Measurements from ENCODE around the gene ATG9B.

ATG9B gene

GRCh38 chr7:150992833-150993302 lies 31.4 kb downstream of the ATG9B start:
- Histone ChIP-seq H3K27me3 (ENCODE audit: low read depth, low read length) (no peaks in the 10 kb centered on the region), H3K4me1 (ENCODE audit: control insufficient read depth in 1 of 2, insufficient read depth in 2 of 2, low read length in 2 of 2) (peaks cover 4 to 23% of the 10 kb centered on the region in 2 donors), H3K9me3 (ENCODE audit: control insufficient read depth in 1 of 2, low read length in 2 of 2) (no peaks in the 10 kb centered on the region), H3K36me3 (ENCODE audit: control insufficient read depth in 1 of 2, insufficient read depth in 2 of 2, low read length in 2 of 2) (no peaks in the 10 kb centered on the region), H3K4me3 (ENCODE audit: low read depth in 1 of 2, low read length in 2 of 2) (no peak overlapping the region), H3K27ac (ENCODE audit: low read length) (no peak overlapping the region)

- H3K27ac ChIP-seq (ENCODE audit: low read length), result no peak overlapping the region
- peaks cover 4 to 23% of the 10 kb centered on the region in 2 donors for H3K4me1 ChIP-seq (ENCODE audit: control insufficient read depth in 1 of 2, insufficient read depth in 2 of 2, low read length in 2 of 2)
- H3K27me3 ChIP-seq (ENCODE audit: low read depth, low read length), result no peaks in the 10 kb centered on the region
These were observed 32.1 kb downstream of the ATG9B start for GRCh38 chr7:150992051-150992640.

GRCh38 chr7:150990416-150991186 lies 33.7 kb downstream of the ATG9B start, which contains the start of gene NOS3:
NOS3 (plus strand) TSS chr7:150991017; CDS start chr7:150993804, 2,787 bp downstream.
- Histone ChIP-seq H3K4me1 (ENCODE audit: control insufficient read depth in 1 of 2, insufficient read depth in 2 of 2, low read length in 2 of 2) (peaks cover 4 to 23% of the 10 kb centered on the region in 2 donors), H3K27me3 (ENCODE audit: low read depth, low read length) (no peaks in the 10 kb centered on the region), H3K9me3 (ENCODE audit: control insufficient read depth in 1 of 2, low read length in 2 of 2) (no peaks in the 10 kb centered on the region), H3K27ac (ENCODE audit: low read length) (no peak within 1 kb of the TSS), H3K36me3 (ENCODE audit: control insufficient read depth in 1 of 2, insufficient read depth in 2 of 2, low read length in 2 of 2) (no peaks in the 10 kb centered on the region), H3K4me3 (ENCODE audit: low read depth in 1 of 2, low read length in 2 of 2) (no peak within 1 kb of the TSS)

More at GRCh38 chr7:150992051-150992640, 32.1 kb downstream of the ATG9B start:
- Histone ChIP-seq H3K36me3 (ENCODE audit: control insufficient read depth in 1 of 2, insufficient read depth in 2 of 2, low read length in 2 of 2) (no peaks in the 10 kb centered on the region), H3K4me3 (ENCODE audit: low read depth in 1 of 2, low read length in 2 of 2) (no peak overlapping the region), H3K9me3 (ENCODE audit: control insufficient read depth in 1 of 2, low read length in 2 of 2) (no peaks in the 10 kb centered on the region)

- Histone ChIP-seq H3K27ac (ENCODE audit: low read length) (no peak overlapping the region), H3K4me1 (ENCODE audit: control insufficient read depth in 1 of 2, insufficient read depth in 2 of 2, low read length in 2 of 2) (peaks cover 4 to 23% of the 10 kb centered on the region in 2 donors), H3K9me3 (ENCODE audit: control insufficient read depth in 1 of 2, low read length in 2 of 2) (no peaks in the 10 kb centered on the region), H3K36me3 (ENCODE audit: control insufficient read depth in 1 of 2, insufficient read depth in 2 of 2, low read length in 2 of 2) (no peaks in the 10 kb centered on the region), H3K4me3 (ENCODE audit: low read depth in 1 of 2, low read length in 2 of 2) (peak overlapping the region in 1 of 2 donors; percentile 31), H3K27me3 (ENCODE audit: low read depth, low read length) (no peaks in the 10 kb centered on the region)
These were observed 34.8 kb downstream of the ATG9B start for GRCh38 chr7:150989456-150989855.

GRCh38 chr7:150988230-150989226 lies 35.8 kb downstream of the ATG9B start:
- Histone ChIP-seq H3K4me1 (ENCODE audit: control insufficient read depth in 1 of 2, insufficient read depth in 2 of 2, low read length in 2 of 2) (peaks cover 4 to 23% of the 10 kb centered on the region in 2 donors), H3K27ac (ENCODE audit: low read length) (no peak overlapping the region), H3K27me3 (ENCODE audit: low read depth, low read length) (no peaks in the 10 kb centered on the region), H3K4me3 (ENCODE audit: low read depth in 1 of 2, low read length in 2 of 2) (peak overlapping the region; percentile 16 to 31), H3K36me3 (ENCODE audit: control insufficient read depth in 1 of 2, insufficient read depth in 2 of 2, low read length in 2 of 2) (no peaks in the 10 kb centered on the region), H3K9me3 (ENCODE audit: control insufficient read depth in 1 of 2, low read length in 2 of 2) (no peaks in the 10 kb centered on the region)

DNA sequence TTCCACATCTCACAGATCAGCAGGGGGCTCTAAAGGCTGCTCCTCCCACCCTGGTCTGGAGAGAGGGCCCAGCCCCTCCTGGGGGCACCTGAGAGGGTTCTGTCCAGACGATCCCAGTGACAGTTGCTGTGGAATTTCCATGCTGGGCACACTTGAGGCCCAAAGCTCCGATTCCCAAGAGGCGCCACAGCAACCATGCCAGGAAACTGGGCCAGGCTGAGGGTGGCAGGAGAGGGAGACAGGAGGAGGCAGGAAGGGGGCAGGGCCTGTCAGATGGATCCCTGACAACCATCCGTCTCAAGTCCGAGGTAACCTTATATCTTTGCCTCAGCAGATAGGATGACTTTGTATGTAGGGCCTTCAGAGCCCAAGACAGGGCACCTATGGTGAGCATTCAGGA lies 37.7 kb downstream of the ATG9B start:
- Histone ChIP-seq H3K9me3 (ENCODE audit: control insufficient read depth in 1 of 2, low read length in 2 of 2) (no peaks in the 10 kb centered on the region), H3K27ac (ENCODE audit: low read length) (no peak overlapping the region), H3K36me3 (ENCODE audit: control insufficient read depth in 1 of 2, insufficient read depth in 2 of 2, low read length in 2 of 2) (no peaks in the 10 kb centered on the region), H3K27me3 (ENCODE audit: low read depth, low read length) (no peaks in the 10 kb centered on the region), H3K4me1 (ENCODE audit: control insufficient read depth in 1 of 2, insufficient read depth in 2 of 2, low read length in 2 of 2) (peaks cover 4 to 23% of the 10 kb centered on the region in 2 donors), H3K4me3 (ENCODE audit: low read depth in 1 of 2, low read length in 2 of 2) (no peak overlapping the region)

- Histone ChIP-seq H3K27me3 (ENCODE audit: low read depth, low read length) (no peaks in the 10 kb centered on the region), H3K27ac (ENCODE audit: low read length) (no peak overlapping the region), H3K4me3 (ENCODE audit: low read depth in 1 of 2, low read length in 2 of 2) (no peak overlapping the region), H3K9me3 (ENCODE audit: control insufficient read depth in 1 of 2, low read length in 2 of 2) (no peaks in the 10 kb centered on the region), H3K36me3 (ENCODE audit: control insufficient read depth in 1 of 2, insufficient read depth in 2 of 2, low read length in 2 of 2) (no peaks in the 10 kb centered on the region), H3K4me1 (ENCODE audit: control insufficient read depth in 1 of 2, insufficient read depth in 2 of 2, low read length in 2 of 2) (peaks cover 4 to 23% of the 10 kb centered on the region in 2 donors)
These were observed 38.2 kb downstream of the ATG9B start for GRCh38 chr7:150986099-150986512.

DNA sequence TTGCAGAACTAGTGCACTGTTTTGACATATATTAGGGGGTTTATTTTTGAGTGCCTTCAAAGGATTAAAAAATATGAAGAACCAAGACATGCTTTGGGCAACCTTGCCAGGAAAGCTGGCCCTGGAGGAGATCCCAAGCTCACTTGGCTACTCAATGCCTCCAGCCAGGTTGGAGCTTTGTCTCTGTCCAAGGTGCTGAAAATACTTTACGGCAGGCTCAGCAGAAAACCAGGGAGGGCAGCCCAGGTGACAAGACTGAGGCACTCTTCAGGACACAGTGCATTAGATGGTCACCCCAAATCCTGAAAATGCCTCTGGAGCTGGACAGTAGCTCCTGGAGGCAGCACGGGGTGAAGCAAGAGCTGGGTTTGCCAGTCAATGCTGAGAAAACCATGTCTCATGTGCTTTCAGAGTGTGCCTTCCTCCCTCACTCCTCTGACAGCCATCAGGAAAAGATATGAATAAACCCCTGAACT lies 40.4 kb downstream of the ATG9B start:
- Histone ChIP-seq H3K27ac (ENCODE audit: low read length) (no peak overlapping the region), H3K9me3 (ENCODE audit: control insufficient read depth in 1 of 2, low read length in 2 of 2) (no peaks in the 10 kb centered on the region), H3K27me3 (ENCODE audit: low read depth, low read length) (no peaks in the 10 kb centered on the region), H3K4me1 (ENCODE audit: control insufficient read depth in 1 of 2, insufficient read depth in 2 of 2, low read length in 2 of 2) (peaks cover 4 to 29% of the 10 kb centered on the region in 2 donors), H3K36me3 (ENCODE audit: control insufficient read depth in 1 of 2, insufficient read depth in 2 of 2, low read length in 2 of 2) (no peaks in the 10 kb centered on the region), H3K4me3 (ENCODE audit: low read depth in 1 of 2, low read length in 2 of 2) (no peak overlapping the region)

GRCh38 chr7:150982351-150982750 lies 41.9 kb downstream of the ATG9B start:
- Histone ChIP-seq H3K4me1 (ENCODE audit: control insufficient read depth in 1 of 2, insufficient read depth in 2 of 2, low read length in 2 of 2) (peaks cover 0 to 25% of the 10 kb centered on the region in 2 donors), H3K9me3 (ENCODE audit: control insufficient read depth in 1 of 2, low read length in 2 of 2) (no peaks in the 10 kb centered on the region), H3K4me3 (ENCODE audit: low read depth in 1 of 2, low read length in 2 of 2) (no peak overlapping the region), H3K27me3 (ENCODE audit: low read depth, low read length) (peaks cover under 1% of the 10 kb centered on the region), H3K36me3 (ENCODE audit: control insufficient read depth in 1 of 2, insufficient read depth in 2 of 2, low read length in 2 of 2) (no peaks in the 10 kb centered on the region), H3K27ac (ENCODE audit: low read length) (no peak overlapping the region)

GRCh38 chr7:150981644-150982043 lies 42.6 kb downstream of the ATG9B start:
- H3K9me3 ChIP-seq (ENCODE audit: control insufficient read depth in 1 of 2, low read length in 2 of 2), result no peaks in the 10 kb centered on the region
- H3K4me3 ChIP-seq (ENCODE audit: low read depth in 1 of 2, low read length in 2 of 2), result no peak overlapping the region
- H3K36me3 ChIP-seq (ENCODE audit: control insufficient read depth in 1 of 2, insufficient read depth in 2 of 2, low read length in 2 of 2), result no peaks in the 10 kb centered on the region
- peaks cover 7% of the 10 kb centered on the region for H3K27me3 ChIP-seq (ENCODE audit: low read depth, low read length)
- peaks cover 0 to 27% of the 10 kb centered on the region in 2 donors for H3K4me1 ChIP-seq (ENCODE audit: control insufficient read depth in 1 of 2, insufficient read depth in 2 of 2, low read length in 2 of 2)
- H3K27ac ChIP-seq (ENCODE audit: low read length), result no peak overlapping the region
